Fibroblast of the conjunctiva (primary cell): ENCODE results near the gene PALLD.
"Not testable (repeated sequence)": the region's sequence is repeated elsewhere in the genome, so short reads cannot be mapped to it uniquely, and the experiment has no call there.

Experiments
- DNase-seq: peaks from one replicate; pipeline ENCODE4 v3.0.0-alpha.2; 2010; ENCODE audit warnings: low read depth

PALLD gene

GRCh38 chr4:168710353-168710946 lies 213.6 kb downstream of the PALLD start:
- DNase-seq: peak; percentile 66

GRCh38 chr4:168711197-168712140 lies 214.6 kb downstream of the PALLD start:
- no peak for DNase-seq

- no peak for DNase-seq
Measured at GRCh38 chr4:168712316-168712890, 215.6 kb downstream of the PALLD start.

GRCh38 chr4:168713253-168713652 lies 216.4 kb downstream of the PALLD start:
- DNase-seq: no peak

GRCh38 chr4:168715896-168716295 lies 219.0 kb downstream of the PALLD start:
- DNase-seq: no peak

GRCh38 chr4:168716406-168717129 lies 219.7 kb downstream of the PALLD start:
- DNase-seq: no peak

- no peak for DNase-seq
Measured at GRCh38 chr4:168717847-168718246, 221.0 kb downstream of the PALLD start.

- no peak for DNase-seq
Measured at GRCh38 chr4:168719725-168720124, 222.9 kb downstream of the PALLD start.

GRCh38 chr4:168720396-168720900 lies 223.6 kb downstream of the PALLD start:
- DNase-seq: no peak

- DNase-seq: no peak
Measured at GRCh38 chr4:168722391-168722790, 225.5 kb downstream of the PALLD start.

GRCh38 chr4:168723020-168723419 lies 226.2 kb downstream of the PALLD start:
- DNase-seq: no peak

- DNase-seq: no peak
Measured at GRCh38 chr4:168723569-168723968, 226.7 kb downstream of the PALLD start.

GRCh38 chr4:168724243-168724642 lies 227.4 kb downstream of the PALLD start:
- no peak for DNase-seq

- no peak for DNase-seq
Measured at GRCh38 chr4:168724686-168725411, 228.0 kb downstream of the PALLD start.

GRCh38 chr4:168725930-168726329 lies 229.1 kb downstream of the PALLD start:
- no peak for DNase-seq

GRCh38 chr4:168727181-168727580 lies 230.3 kb downstream of the PALLD start:
- DNase-seq: not testable (repeated sequence)

GRCh38 chr4:168731006-168731636 lies 234.3 kb downstream of the PALLD start:
- DNase-seq: no peak

- DNase-seq: no peak
Measured at GRCh38 chr4:168731706-168732414, 235.0 kb downstream of the PALLD start.

- DNase-seq: no peak
Measured at GRCh38 chr4:168732714-168733113, 235.9 kb downstream of the PALLD start.
